Activated CD8-positive, alpha-beta memory T cell treated with anti-CD3 and anti-CD28 coated beads for 4 hours (primary cell): ENCODE results near the gene BTN3A1.
"Not testable (repeated sequence)": the region's sequence is repeated elsewhere in the genome, so short reads cannot be mapped to it uniquely, and the experiment has no call there.

Source experiments
- DNase-seq, 2 donors: peaks; one replicate each; pipeline ENCODE4 v3.0.0-alpha.2; 2020; ENCODE audit warnings: low read depth in 2 of 2

Gene BTN3A1

GRCh38 chr6:26414281-26414680 lies 12.2 kb downstream of the BTN3A1 start:
- DNase-seq = no peak

DNA sequence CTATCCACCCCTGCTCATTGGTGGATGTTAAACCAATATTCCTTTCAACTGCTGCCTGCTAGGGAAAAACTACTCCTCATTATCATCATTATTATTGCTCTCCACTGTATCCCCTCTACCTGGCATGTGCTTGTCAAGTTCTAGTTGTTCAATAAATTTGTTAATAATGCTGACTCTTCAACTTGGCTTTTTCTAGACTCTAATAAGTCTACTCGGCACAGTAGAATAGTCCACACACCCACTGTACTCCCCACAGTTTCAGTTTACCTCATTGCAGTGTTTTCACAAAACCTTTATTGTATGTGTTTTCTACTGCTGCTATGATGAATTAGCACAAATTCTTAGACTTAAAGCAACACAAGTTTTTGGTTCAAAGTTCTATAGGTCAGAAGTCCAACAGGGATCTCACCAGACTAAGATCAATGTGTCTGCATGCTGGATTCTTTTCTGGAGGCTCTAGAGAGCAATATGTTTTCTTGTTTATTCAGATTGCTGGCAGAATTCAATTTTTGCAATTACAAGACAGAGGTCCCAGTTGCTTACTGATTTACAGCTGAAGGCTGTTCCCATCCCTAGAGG lies 13.1 kb downstream of the BTN3A1 start:
- no peak for DNase-seq

- no peak for DNase-seq
Observed at GRCh38 chr6:26415791-26416190, 13.7 kb downstream of the BTN3A1 start.

GRCh38 chr6:26416288-26416687 lies 14.2 kb downstream of the BTN3A1 start:
- no peak for DNase-seq

DNA sequence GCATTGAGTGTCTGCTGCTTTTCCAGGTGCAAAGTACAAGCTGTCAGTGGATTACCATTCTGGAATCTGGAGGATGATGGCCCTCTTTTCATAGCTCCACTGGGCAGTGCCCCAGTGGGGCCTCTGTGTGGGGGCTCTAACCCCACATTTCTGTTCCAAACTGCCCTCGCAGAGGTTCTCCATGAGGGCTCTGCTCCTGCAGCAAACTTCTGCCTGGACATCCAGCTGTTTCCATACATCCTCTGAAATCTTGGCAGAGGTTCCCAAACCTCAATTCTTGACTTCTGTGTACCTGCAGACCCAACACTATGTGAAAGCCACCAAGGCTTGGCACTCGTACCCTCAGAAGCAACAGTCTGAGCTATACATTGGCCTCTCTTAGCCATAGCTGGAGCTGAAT lies 16.0 kb downstream of the BTN3A1 start:
- DNase-seq = not testable (repeated sequence)

DNA sequence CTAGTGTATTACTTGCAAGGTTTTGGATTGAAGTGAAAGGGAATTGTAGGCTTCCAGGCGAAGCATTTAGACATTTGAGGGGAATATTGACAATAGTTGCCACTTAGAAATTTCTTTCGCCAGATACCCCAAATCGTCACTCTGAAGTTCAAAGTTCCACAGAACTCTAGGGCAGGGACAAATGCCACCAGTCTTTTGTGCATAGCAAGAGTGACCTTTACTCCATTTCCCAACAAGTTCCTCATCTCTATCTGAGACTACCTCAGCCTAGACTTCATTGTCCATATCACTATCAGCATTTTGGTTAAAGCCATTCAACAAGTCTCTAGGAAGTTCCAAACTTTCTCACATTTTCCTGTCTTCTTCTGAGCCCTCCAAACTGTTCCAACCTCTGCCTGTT lies 16.7 kb downstream of the BTN3A1 start:
- not testable (repeated sequence) for DNase-seq

GRCh38 chr6:26420688-26421171 lies 18.7 kb downstream of the BTN3A1 start:
- no peak for DNase-seq

DNA sequence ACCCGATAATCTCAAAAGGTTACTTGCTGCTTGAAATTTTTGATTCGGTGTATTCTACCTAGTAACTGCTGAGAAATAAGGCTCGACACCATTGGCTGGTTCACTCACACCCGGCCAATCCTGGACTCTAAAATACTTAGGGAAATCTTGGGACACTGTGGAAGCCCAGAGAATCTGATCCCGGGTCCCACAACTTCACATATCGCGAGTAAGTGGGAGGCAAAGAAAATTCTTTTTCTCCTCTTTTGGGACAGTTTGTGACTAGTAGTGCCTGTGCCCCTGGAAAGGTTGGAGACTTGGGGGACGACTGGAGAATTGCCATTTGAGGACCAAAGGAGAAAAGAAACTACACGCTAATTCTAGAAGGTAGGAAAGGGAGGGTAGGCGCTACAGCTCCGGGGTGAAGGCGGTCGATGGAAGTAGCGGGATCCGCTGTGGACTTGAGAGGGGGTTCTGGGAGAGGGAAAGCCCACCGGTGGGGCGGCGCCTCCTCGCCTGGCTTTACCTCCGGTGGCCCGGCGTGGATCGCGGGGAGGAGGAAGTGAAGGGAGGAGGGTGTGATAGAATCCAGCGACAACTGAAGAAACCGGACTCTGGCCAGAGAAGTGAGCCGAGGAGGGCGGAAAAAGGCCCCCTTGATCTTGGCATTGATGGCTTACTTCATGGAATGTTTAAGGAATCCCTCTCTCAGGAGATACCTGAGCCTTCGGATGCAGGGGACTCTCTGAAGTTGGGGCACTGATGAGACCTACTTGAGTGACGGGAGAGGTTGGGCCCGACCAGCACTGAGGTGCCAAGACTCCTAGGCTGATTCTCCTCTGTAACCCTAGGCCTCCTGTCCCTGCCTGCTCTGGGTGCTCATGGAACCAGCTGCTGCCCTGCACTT lies 19.4 kb downstream of the BTN3A1 start:
- DNase-seq = no peak

GRCh38 chr6:26422329-26422728 lies 20.3 kb downstream of the BTN3A1 start:
- DNase-seq = no peak

- no peak for DNase-seq
Observed at GRCh38 chr6:26426691-26427450, 24.8 kb downstream of the BTN3A1 start.

DNA sequence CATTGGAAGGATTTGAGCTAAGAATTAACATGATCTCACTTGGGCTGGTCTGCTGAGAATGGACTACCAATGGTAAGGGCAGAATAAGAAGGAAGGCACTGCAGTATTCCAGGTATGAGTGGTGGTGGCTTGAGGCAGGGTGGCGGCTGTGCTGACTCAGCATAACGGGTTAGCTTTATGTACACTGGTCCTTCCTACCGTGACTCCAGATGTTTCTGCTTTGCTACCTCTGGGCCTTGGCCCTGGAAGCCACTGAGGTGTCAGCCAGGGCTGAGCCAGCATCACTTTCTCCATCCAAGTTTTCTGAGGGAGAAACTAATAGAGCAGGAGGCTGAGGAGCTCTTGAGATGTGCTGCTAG lies 25.4 kb downstream of the BTN3A1 start:
- DNase-seq = no peak

GRCh38 chr6:26428206-26428605 lies 26.1 kb downstream of the BTN3A1 start:
- DNase-seq = no peak

DNA sequence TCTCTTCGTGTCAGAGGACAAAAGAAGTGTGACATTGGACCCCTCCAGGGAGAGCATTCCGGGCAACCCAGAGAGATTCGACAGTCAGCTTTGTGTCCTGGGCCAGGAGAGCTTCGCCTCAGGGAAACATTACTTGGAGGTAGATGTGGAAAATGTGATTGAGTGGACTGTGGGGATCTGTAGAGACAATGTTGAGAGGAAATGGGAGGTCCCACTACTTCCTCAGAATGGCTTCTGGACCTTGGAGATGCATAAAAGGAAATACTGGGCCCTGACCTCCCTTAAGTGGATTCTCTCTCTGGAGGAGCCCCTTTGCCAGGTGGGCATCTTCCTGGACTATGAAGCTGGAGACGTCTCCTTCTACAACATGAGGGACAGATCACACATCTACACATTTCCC lies 28.7 kb downstream of the BTN3A1 start:
- DNase-seq = no peak

GRCh38 chr6:26431258-26432172 lies 29.4 kb downstream of the BTN3A1 start:
- no peak for DNase-seq

- DNase-seq = no peak
Observed at GRCh38 chr6:26432627-26433201, 30.6 kb downstream of the BTN3A1 start.

- not testable (repeated sequence) for DNase-seq
Observed at GRCh38 chr6:26433680-26434079, 31.6 kb downstream of the BTN3A1 start.

DNA sequence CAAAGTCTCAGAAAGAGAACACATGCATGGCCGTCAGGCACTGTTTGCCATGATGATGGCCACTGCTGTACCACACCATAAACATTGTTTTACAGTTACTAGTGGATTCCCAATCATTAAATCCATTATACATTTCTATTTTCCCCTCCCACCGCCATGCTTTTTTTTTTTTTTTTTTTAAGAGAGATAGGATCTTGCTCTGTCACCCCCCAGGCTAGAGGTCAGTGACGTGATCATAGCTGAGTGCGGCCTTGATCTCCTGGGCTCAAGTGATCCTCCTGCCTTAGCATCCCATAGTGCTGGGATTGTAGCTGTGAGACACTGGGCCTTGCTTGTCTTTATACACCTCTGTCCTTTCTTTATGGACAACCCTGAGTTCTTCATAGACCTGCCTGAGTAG lies 33.9 kb downstream of the BTN3A1 start:
- no peak for DNase-seq

DNA sequence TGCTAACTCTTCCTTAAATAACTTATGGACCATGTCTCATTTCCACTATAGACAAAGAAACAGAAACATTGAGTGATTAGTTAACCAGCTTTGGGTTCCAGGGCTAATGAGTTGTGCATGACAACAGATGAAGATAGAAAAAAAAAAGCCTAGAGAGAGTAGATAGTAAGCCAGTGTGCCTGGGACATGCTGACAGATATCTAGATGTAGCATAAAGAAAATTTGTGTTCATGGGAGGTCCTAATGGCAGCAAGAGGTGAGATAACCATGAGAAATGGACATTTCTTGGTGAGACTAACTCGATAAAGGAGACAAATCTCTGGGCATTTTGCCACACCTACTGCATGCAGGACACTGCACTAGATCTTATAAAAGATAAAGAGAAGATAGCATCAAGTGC lies 35.5 kb downstream of the BTN3A1 start:
- DNase-seq = no peak

DNA sequence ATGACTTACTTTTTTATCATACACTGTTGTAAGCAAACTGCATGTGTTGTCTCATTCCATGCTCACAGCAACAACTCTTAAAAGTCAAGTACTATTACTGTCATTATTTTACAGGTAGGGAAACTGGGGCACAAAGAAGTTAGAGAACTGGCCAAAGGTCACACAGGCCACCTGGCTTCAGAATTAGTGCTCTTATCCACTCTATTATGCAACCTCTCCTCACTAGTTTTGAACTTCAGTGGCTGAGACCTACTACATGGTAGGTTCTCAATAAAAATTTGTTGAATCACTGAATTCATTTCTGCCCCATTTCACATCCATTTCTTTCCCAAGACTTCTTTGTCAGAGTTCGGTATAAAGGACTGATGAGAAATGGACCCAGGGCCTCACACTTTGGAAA lies 35.9 kb downstream of the BTN3A1 start:
- DNase-seq = no peak

DNA sequence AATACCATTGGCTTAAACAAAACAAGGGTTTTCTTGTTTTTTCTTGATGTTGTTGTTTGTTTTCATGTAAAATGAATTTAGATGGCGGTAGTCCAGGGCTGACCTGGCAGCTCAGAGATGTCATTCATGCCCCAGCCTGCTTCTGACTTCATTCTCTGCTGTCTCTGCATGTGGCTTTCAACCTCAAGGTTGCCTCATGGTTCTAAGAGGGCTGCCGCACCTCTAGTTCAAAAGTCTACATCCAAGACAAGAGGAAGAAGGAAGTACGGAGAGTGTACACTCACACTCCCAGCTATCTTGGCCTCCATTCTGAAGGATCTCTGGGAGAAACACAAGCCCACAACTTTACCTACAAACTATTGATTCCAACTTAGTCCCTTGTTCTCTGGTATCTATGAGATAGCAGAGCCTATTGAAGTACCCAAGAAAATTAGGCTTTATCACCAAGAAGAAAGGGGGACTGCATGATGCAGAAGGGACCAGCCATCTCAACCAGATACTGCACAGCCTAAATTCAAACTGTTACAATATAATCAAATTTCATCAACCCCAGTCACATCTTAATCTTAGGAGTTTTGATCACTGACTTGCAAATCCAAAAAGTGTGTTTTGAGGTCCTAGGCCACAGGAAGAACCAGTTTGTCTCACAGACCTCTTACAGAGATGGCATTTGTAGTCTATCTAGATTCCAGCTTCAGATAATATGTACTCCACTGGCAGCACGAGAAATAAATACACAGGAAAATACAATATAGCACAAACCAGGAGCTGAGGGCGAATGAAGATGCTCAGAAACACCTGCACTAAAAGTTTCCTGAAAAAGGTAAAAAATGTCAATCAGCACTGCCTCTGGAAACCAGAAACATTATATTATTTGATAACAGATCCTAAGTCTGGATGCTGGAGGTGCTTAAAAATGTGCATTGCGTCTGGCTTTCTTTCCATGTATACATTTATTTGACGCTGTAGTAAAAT lies 37.4 kb downstream of the BTN3A1 start:
- no peak for DNase-seq
